GM12878 (cell line): ENCODE data around the gene ZNF134. TPM values are rescaled to one million over a fixed set of nuclear protein-coding genes. Genes with fewer than 3 reads are reported as not detected.

Source experiments
- ATAC-seq: fragments of 200-7000 bp; cut with Tn5 transposase; 3 replicates; pipeline ENCODE4 v1.9.1; 2020; ENCODE audit warnings: mild to moderate bottlenecking, moderate library complexity
- BruUV-seq: library from RNA; stranded (reverse); fragments of 400-500 nt; replicated peaks from 2 replicates; lab custom pipeline; 2021; lab: Mats Ljungman, UMichigan
- CTCF ChIA-PET: fragments of 300-600 bp; sonication (Branson Sonifier 250); formaldehyde crosslinking; extraction: SDS; loops from one replicate; lab custom pipeline; 2021; ENCODE audit warnings: inconsistent platforms; lab: Yijun Ruan, JAX
- POLR2A ChIA-PET: fragments of 350-600 bp; formaldehyde crosslinking; extraction: SDS; loops from one replicate; lab custom pipeline; 2021; ENCODE audit warnings: inconsistent platforms; lab: Charles Lee
- RAD21 ChIA-PET: fragments of 300-600 bp; sonication (Branson Sonifier 250); formaldehyde crosslinking; loops from one replicate; lab custom pipeline; 2023; ENCODE audit warnings: antibody characterized with exemption; ENCODE audit not compliant: unreplicated experiment; lab: Charles Lee
- SMC1A ChIA-PET: fragments of 300-600 bp; sonication (Branson Sonifier 250); formaldehyde crosslinking; loops from one replicate; lab custom pipeline; 2023; ENCODE audit not compliant: unreplicated experiment, uncharacterized antibody; lab: Charles Lee
- DNase-seq: peaks from one replicate; pipeline ENCODE4 v3.0.0-alpha.2; 2011; ENCODE audit warnings: low read depth, low spot score
- FAIRE-seq: peaks from 3 replicates; lab custom pipeline; 2011; peaks lifted over from hg19 to GRCh38; lab: Jason Lieb, UNC
- H2AFZ ChIP-seq: 2 replicates; pipeline ENCODE4 v1.6.0; 2011; ENCODE audit warnings: low read depth, low read length, control low read depth; ENCODE audit not compliant: control insufficient read depth
- H3K27ac ChIP-seq: 2 replicates; pipeline ENCODE4 v1.5.1; 2011; ENCODE audit warnings: control low read depth; ENCODE audit not compliant: control insufficient read depth, insufficient read depth
- H3K27me3 ChIP-seq, 2 experiments: replicated peaks in 1 of 2; 2 replicates each; pipeline versions ENCODE4 v1.6.0 to v1.6.1; 2011; ENCODE audit warnings: low read length in 1 of 2; ENCODE audit not compliant: control insufficient read depth in 2 of 2, insufficient read depth in 2 of 2
- H3K36me3 ChIP-seq, 2 experiments: 2 replicates each; pipeline ENCODE4 v1.5.1; 2011; ENCODE audit warnings: low read length in 1 of 2; ENCODE audit not compliant: control insufficient read depth in 2 of 2, insufficient read depth in 2 of 2
- H3K4me1 ChIP-seq: 2 replicates; pipeline ENCODE4 v1.6.1; 2011; ENCODE audit warnings: mild to moderate bottlenecking, low read length, moderate library complexity, mixed read lengths; ENCODE audit not compliant: control insufficient read depth, insufficient read depth
- H3K4me2 ChIP-seq: 2 replicates; pipeline ENCODE4 v1.6.0; 2011; ENCODE audit warnings: control low read depth; ENCODE audit not compliant: control insufficient read depth, insufficient read depth
- H3K4me3 ChIP-seq: fragments of 200-600 bp; sonication (generic); 2 replicates; pipeline ENCODE4 v1.5.1; 2016
- H3K79me2 ChIP-seq: 2 replicates; pipeline ENCODE4 v1.6.0; 2011; ENCODE audit warnings: low read length; ENCODE audit not compliant: control insufficient read depth, insufficient read depth
- H3K9ac ChIP-seq: 2 replicates; pipeline ENCODE4 v1.8.0; 2011; ENCODE audit warnings: low read length, control low read depth, mixed read lengths; ENCODE audit not compliant: control insufficient read depth, insufficient read depth
- H3K9me3 ChIP-seq: replicated peaks from 3 replicates; pipeline ENCODE4 v1.5.1; 2011; ENCODE audit warnings: mild to moderate bottlenecking, low read length; ENCODE audit not compliant: control insufficient read depth, insufficient read depth
- H4K20me1 ChIP-seq: 2 replicates; pipeline ENCODE4 v1.6.0; 2011; ENCODE audit not compliant: control insufficient read depth, insufficient read depth
- ATF2 ChIP-seq: IDR thresholded peaks from 2 replicates; pipeline ENCODE4 v1.6.1; 2012; ENCODE audit warnings: low read length, inconsistent platforms
- ATF3 ChIP-seq: IDR thresholded peaks from 2 replicates; pipeline ENCODE4 v1.6.1; 2011; ENCODE audit warnings: low read depth, mild to moderate bottlenecking, low read length, moderate library complexity, borderline replicate concordance; ENCODE audit errors: extremely low read depth
- BHLHE40 ChIP-seq, 2 experiments: fragments of 450-650 bp in 1 of 2; IDR thresholded peaks; 2 replicates each; pipeline ENCODE4 v1.6.1; 2011 to 2017; ENCODE audit warnings: low read depth in 2 of 2, borderline replicate concordance in 1 of 2, improper control_type of control experiment in 1 of 2, low read length in 1 of 2, mild to moderate bottlenecking in 1 of 2
- BMI1 ChIP-seq: fragments of 450-650 bp; IDR thresholded peaks from 2 replicates; pipeline ENCODE4 v1.6.1; 2016; ENCODE audit warnings: mild to moderate bottlenecking, moderate library complexity, borderline replicate concordance
- CHD1 ChIP-seq: IDR thresholded peaks from 2 replicates; pipeline ENCODE4 v1.6.1; 2012; ENCODE audit warnings: low read depth, low read length, improper control_type of control experiment
- CREM ChIP-seq: IDR thresholded peaks from 2 replicates; pipeline ENCODE4 v1.6.1; 2014; ENCODE audit warnings: antibody characterized with exemption, low read depth
- HDAC2 ChIP-seq: fragments of 200-600 bp; sonication (generic); IDR thresholded peaks from 2 replicates; pipeline ENCODE4 v1.6.1; 2017
- HDGF ChIP-seq: fragments of 450-650 bp; IDR thresholded peaks from 2 replicates; pipeline ENCODE4 v1.6.1; 2016; ENCODE audit warnings: antibody characterized with exemption
- IKZF1 ChIP-seq: fragments of 450-650 bp; conservative IDR thresholded peaks from 2 replicates; pipeline ENCODE4 v1.6.1; 2017; ENCODE audit warnings: antibody characterized with exemption, mild to moderate bottlenecking
- MYB ChIP-seq: fragments of 150-350 bp; IDR thresholded peaks from 2 replicates; pipeline ENCODE4 v1.6.1; 2014; ENCODE audit warnings: mild to moderate bottlenecking, low read depth, low read length, borderline replicate concordance
- NR2C1 ChIP-seq: fragments of 450-650 bp; IDR thresholded peaks from 2 replicates; pipeline ENCODE4 v1.6.1; 2017; ENCODE audit warnings: antibody characterized with exemption, mild to moderate bottlenecking, moderate library complexity
- NR2C2 ChIP-seq: IDR thresholded peaks from 2 replicates; pipeline ENCODE4 v1.6.1; 2011; ENCODE audit warnings: borderline replicate concordance, low read depth; ENCODE audit not compliant: control insufficient read depth, insufficient read length
- PAX8 ChIP-seq: fragments of 450-650 bp; IDR thresholded peaks from 2 replicates; pipeline ENCODE4 v1.6.1; 2017; ENCODE audit warnings: mild to moderate bottlenecking, moderate library complexity
- SIN3A ChIP-seq: IDR thresholded peaks from 2 replicates; pipeline ENCODE4 v1.6.1; 2012; ENCODE audit warnings: low read depth, low read length, improper control_type of control experiment
- SREBF2 ChIP-seq: IDR thresholded peaks from 2 replicates; pipeline ENCODE4 v1.6.1; 2012; ENCODE audit warnings: mild to moderate bottlenecking, low read length
- TCF12 ChIP-seq: IDR thresholded peaks from 2 replicates; pipeline ENCODE4 v1.6.1; 2011; ENCODE audit warnings: low read depth, mild to moderate bottlenecking, low read length
- ZBTB11 ChIP-seq: fragments of 450-650 bp; formaldehyde crosslinking; IDR thresholded peaks from 2 replicates; pipeline ENCODE4 v1.5.0; 2022; ENCODE audit warnings: mild to moderate bottlenecking, missing genetic modification characterization
- WGBS: methylation state at CpG from one replicate; pipeline ENCODE4 v1.1.6; 2016; ENCODE audit warnings: low lambda C conversion rate; ENCODE audit not compliant: insufficient replicate concordance, insufficient coverage; ENCODE audit errors: missing lambda C conversion rate; 5-methylcytosine and 5-hydroxymethylcytosine counted together
- in situ Hi-C: fragments of 300-500 bp; cut with MboI; formaldehyde crosslinking; loops from 9 replicates; pipeline ENCODE4 v1.14.3; 2018; ENCODE audit warnings: mixed read lengths
- intact Hi-C: fragments of 100-400 bp; cut with micrococcal nuclease; formaldehyde crosslinking; loops from one replicate; pipeline ENCODE4 v1.14.2; 2022; ENCODE audit not compliant: unreplicated experiment
- polyA plus RNA-seq, 11 experiments: library from polyadenylated mRNA; depleted of rRNA in 4 of 11; unstranded in 6 of 11; stranded (reverse) in 5 of 11; fragments of >200 nt; fragmentation: Nextera tagmentation in 4 of 11; fragmentation: Illumina TruSeq in 1 of 11; extraction: Ambion mirVana in 4 of 11; extraction: Trizol in 1 of 11; gene quantifications; 1 replicate in 1 of 11; 2 replicates in 10 of 11; pipeline versions ENCODE4 v1.2.1 to v1.2.3, GENCODE V29; 2011 to 2016; ENCODE audit warnings: inconsistent platforms in 2 of 11, missing spikeins in 2 of 11, low read depth in 1 of 11
- total RNA-seq, 4 experiments: library from RNA; depleted of rRNA in 3 of 4; stranded (reverse); fragments of >200 nt in 3 of 4; fragmentation: Illumina TruSeq in 1 of 4; extraction: Trizol in 1 of 4; gene quantifications; 2 replicates each; pipeline versions ENCODE4 v1.2.1 to v1.2.3, GENCODE V29; 2013 to 2021

ZNF134 gene
- total and polyA plus RNA-seq, 10 of the 15 experiments (the other 5 are each of a cell fraction or from before 2014, with no cell fraction given), result 1.6 to 17.6 (median 9.7) TPM

- Histone ChIP-seq H2AFZ (no peak overlapping the region), H3K27ac (no peak overlapping the region), H3K4me1 (no peaks in the 10 kb centered on the region), H3K27me3 (no peaks in the 10 kb centered on the region; a peak in 1 of 4 replicates), H3K9me3 (no peaks in the 10 kb centered on the region; the same call in 2 of the 3 replicates), H3K36me3 (no peaks in the 10 kb centered on the region), H3K79me2 (no peaks in the 10 kb centered on the region), H3K4me2 (no peak overlapping the region), H3K9ac (no peak overlapping the region), H4K20me1 (no peaks in the 10 kb centered on the region), H3K4me3 (no peak overlapping the region)
- no peak for DNase-seq
- no TSS peak for BruUV-seq
- in situ Hi-C loops (no loop called here), intact Hi-C loops (no loop called here)
- WGBS, result 61% methylated on average over 9 of the region's 9 CpGs
- CTCF ChIA-PET, result no interaction called here
- SMC1A ChIA-PET, result no interaction called here
- TF ChIP-seq NR2C1 (no peak), ATF3 (no peak), ATF2 (no peak), SREBF2 (no peak), PAX8 (no peak), CHD1 (no peak), ZBTB11 (CRISPR knock-in tag) (no peak), HDGF (no peak), MYB (no peak), CREM (no peak), BMI1 (no peak), BHLHE40 (IDR thresholded peaks at IDR 0.05; ENCODE audit: borderline replicate concordance in 1 of 2, low read depth in 2 of 2, low read length in 1 of 2) (no peak), TCF12 (no peak), HDAC2 (no peak), IKZF1 (no peak), SIN3A (no peak), NR2C2 (no peak)
- POLR2A ChIA-PET, result no interaction called here
- no peak for ATAC-seq
- RAD21 ChIA-PET, result no interaction called here
- FAIRE-seq, result no peak
Measured at GRCh38 chr19:57665261-57665806, 51.3 kb downstream of the ZNF134 start.
